Epithelial cell of umbilical artery (primary cell): ENCODE measurements around the gene HLA-DOB. TPM values are rescaled to one million over a fixed set of nuclear protein-coding genes. Genes with fewer than 3 reads are reported as not detected.

Experiments used
- total RNA-seq: library from RNA; depleted of rRNA; stranded (reverse); fragments of >200 nt; gene quantifications from 2 replicates; pipeline ENCODE4 v1.2.3, GENCODE V29; 2014

Gene HLA-DOB
- total RNA-seq = not detected in 2 replicates

DNA sequence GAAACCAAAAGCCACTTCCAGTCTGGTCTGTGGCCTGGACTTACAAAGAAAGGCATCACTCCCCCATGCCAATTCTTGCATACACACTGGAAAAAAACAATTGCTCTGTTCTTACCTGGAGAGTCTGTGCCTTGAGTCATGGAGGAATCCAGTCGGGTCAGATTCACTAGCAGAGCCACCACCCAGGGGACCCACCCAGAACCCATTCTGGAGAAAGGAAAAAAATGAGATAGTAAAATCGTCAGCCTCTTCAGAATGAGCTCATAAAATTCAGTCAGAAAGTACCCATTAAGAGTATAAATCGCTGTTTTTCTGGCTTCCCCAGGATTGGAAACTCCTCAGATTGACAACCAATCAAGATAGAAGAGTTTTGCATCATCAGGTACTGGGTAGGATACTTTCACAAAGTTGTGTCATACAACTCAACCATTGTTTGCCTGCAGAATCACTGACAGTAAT is at the start of gene HLA-DOB:
Gene HLA-DOB, minus strand, starts transcription at position 257 of the 459 bp plus-strand sequence. Its CDS starts 51 bp downstream, at position 206.

GRCh38 chr6:32853541-32854375 is 37.0 kb upstream of the HLA-DOB start, which contains the start of the genes PSMB9 and TAP1:
Gene PSMB9 (plus strand): TSS chr6:32854192. CDS start chr6:32854230, 38 bp downstream.
Gene TAP1 (minus strand): TSS chr6:32853704. CDS start chr6:32853636, 68 bp downstream.

DNA sequence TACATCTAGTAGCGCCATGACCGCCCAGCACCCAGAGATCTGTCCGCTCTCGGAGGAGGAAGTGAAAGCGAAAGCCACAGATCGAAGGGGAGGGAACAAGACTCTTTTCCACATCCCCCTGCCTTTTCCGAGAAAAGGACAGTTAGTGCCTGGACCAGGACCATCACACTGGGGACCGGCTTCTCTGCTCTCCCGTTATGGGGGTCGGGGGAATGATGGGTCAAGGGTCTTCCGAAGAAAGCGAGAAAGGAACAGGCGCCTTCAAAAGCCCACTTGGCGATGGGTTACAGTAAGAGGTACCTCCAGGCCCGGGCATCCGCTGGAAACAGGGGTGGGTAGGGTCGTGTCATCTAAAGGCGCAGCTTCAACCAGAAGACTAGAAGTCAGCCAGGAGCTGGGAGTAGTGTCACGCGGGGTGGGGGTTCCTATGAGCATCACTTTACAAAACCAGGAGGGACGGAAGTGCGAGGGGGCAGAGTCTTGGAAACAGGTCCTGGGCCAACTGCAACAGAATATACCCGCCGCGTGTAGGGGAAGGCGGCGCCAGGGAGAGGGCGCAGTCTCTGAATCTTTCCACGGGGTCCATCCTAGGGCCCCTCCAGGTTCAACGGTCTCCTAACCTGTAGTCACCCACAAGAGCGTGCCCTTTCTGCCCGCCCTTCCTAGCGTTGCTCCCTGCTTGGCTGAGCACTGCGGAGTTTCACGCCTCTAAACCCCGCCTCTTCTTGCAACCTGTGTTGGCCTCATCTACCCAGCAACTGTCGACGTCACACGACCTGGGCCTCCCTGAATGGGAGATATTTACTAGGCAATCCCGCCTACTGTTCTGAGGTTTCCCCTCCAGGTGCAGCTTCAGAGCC is 27.4 kb upstream of the HLA-DOB start, which contains the start of gene PSMB8:
Gene PSMB8, minus strand, starts transcription at position 69 of the 860 bp plus-strand sequence. Its CDS starts 51 bp downstream, at position 18.

DNA sequence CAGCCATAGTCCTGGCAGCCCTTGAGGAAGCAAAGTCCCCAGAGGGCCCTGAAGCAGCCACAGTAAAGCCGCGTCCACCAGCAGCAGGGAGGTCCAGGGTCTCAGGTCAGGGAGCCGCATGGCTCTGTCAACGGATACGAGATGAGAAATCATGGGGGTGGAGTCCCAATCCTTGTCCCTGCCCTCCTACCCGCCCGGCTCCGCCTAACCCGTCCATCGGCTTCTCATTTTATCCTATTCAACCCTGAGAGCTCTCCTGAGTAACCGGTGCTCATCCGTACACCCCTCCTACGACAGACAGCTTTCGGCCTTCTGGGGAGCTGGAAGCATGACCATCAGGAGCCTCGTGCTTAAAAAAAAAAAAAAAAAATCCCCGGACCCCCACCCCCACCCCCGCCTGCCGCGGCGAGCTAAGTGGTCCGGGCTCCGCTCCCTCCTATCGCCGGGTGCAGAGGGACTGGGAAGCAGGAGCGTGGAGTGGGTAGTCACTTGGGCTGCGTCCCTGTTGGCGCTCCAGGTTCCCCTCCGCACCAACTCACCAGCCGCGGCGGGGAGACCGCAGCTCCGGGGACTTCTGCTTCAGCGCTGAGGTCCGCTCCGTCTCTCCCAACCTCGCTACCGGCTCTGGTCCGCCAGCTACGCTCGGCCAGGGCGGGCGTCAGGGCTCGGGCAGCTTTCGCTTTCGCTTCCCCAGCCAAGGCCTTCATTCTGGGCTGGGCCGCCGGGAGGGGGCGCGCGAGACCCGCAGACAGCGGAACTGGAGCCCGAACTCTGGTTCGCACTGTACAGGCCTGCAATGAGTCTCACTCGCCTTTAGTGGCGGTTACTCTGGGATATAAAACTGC is 21.5 kb upstream of the HLA-DOB start, which contains the start of gene TAP2:
Gene TAP2, minus strand, starts transcription at position 626 of the 845 bp plus-strand sequence. Its CDS starts 506 bp downstream, at position 120.

GRCh38 chr6:32763421-32763820 is 53.4 kb downstream of the HLA-DOB start, which contains the start of gene HLA-DQB2:
Gene HLA-DQB2 (minus strand): TSS chr6:32763532. CDS start chr6:32763470, 62 bp downstream.

Other genes with a start within 250 kb of the HLA-DOB start
- 0.32 and 2.3 TPM in 2 replicates for gene HLA-DRB1, start 227.2 kb downstream of the HLA-DOB start, total RNA-seq
- not detected in 2 replicates for gene HLA-DQA1, start 179.6 kb downstream of the HLA-DOB start, total RNA-seq
- not detected in 2 replicates for gene HLA-DQB1, start 150.3 kb downstream of the HLA-DOB start, total RNA-seq
- not detected in 2 replicates for gene HLA-DQA2, start 75.6 kb downstream of the HLA-DOB start, total RNA-seq
- gene HLA-DQB2, start 53.5 kb downstream of the HLA-DOB start, total RNA-seq = not detected in 2 replicates
- gene TAP2, start 21.7 kb upstream of the HLA-DOB start, total RNA-seq = 5.8 and 25.1 TPM in 2 replicates
- gene PSMB8, start 27.0 kb upstream of the HLA-DOB start, total RNA-seq = 34.1 and 117 TPM in 2 replicates
- gene TAP1, start 36.7 kb upstream of the HLA-DOB start, total RNA-seq = 26.0 and 112 TPM in 2 replicates
- 8.8 and 89.1 TPM in 2 replicates for gene PSMB9, start 37.2 kb upstream of the HLA-DOB start, total RNA-seq
- 0.97 and 2.3 TPM in 2 replicates for gene HLA-DMB, start 124.0 kb upstream of the HLA-DOB start, total RNA-seq
- gene HLA-DMA, start 136.1 kb upstream of the HLA-DOB start, total RNA-seq = 0.32 and 2.1 TPM in 2 replicates
- gene BRD2, start 151.6 kb upstream of the HLA-DOB start, total RNA-seq = 41.9 and 69.0 TPM in 2 replicates
- gene HLA-DOA, start 192.6 kb upstream of the HLA-DOB start, total RNA-seq = under 0.01 TPM in 1 of 2 replicates, not detected in the other